CD4-positive, CD25-positive, alpha-beta regulatory T cell (primary cell): ENCODE results near the gene NEGR1. TPM values are rescaled to one million over a fixed set of nuclear protein-coding genes. Genes with fewer than 3 reads are reported as not detected.

ENCODE experiments used
- ATAC-seq, 2 donors: fragments of 150-1000 bp; cut with Tn5 transposase; one replicate each; pipeline ENCODE4 v1.10.0; 2021; ENCODE audit warnings: low read depth in 2 of 2, moderate number of reproducible peaks in 2 of 2, moderate library complexity in 1 of 2
- DNase-seq, 3 donors: peaks; one replicate each; pipeline versions ENCODE4 v3.0.0 to v3.0.0-alpha.2; 2012 to 2022; ENCODE audit warnings: mixed read lengths in 1 of 3
- H3K27ac ChIP-seq: one replicate; pipeline ENCODE4 v1.7.0; 2013; ENCODE audit warnings: mild to moderate bottlenecking, low read length; ENCODE audit not compliant: insufficient read depth, poor library complexity, severe bottlenecking
- H3K27me3 ChIP-seq: one replicate; pipeline ENCODE4 v1.7.0; 2013; ENCODE audit warnings: low read length; ENCODE audit not compliant: control insufficient read depth, insufficient read depth
- H3K36me3 ChIP-seq: one replicate; pipeline ENCODE4 v1.7.0; 2013; ENCODE audit warnings: mild to moderate bottlenecking, low read length, moderate library complexity; ENCODE audit not compliant: control insufficient read depth, insufficient read depth
- H3K4me1 ChIP-seq: 2 replicates; pipeline ENCODE4 v1.7.0; 2013; ENCODE audit warnings: mild to moderate bottlenecking, low read length; ENCODE audit not compliant: insufficient read depth, control insufficient read depth, poor library complexity, severe bottlenecking
- H3K4me3 ChIP-seq: one replicate; pipeline ENCODE4 v1.7.0; 2013; ENCODE audit warnings: low read depth, mild to moderate bottlenecking, low read length, moderate library complexity
- H3K9me3 ChIP-seq, 2 experiments: 1 replicate in 1 of 2; 2 replicates in 1 of 2; pipeline ENCODE4 v1.7.0; 2013; ENCODE audit warnings: low read length in 2 of 2, mild to moderate bottlenecking in 1 of 2, moderate library complexity in 1 of 2; ENCODE audit not compliant: control insufficient read depth in 2 of 2
- H3K27ac Mint-ChIP-seq, 3 donors: one replicate each; pipeline ENCODE4 v1.8.0; 2020 to 2022; ENCODE audit warnings: mild to moderate bottlenecking in 3 of 3, mixed read lengths in 3 of 3, moderate library complexity in 2 of 3
- H3K27me3 Mint-ChIP-seq: one replicate; pipeline ENCODE4 v1.8.0; 2022; ENCODE audit warnings: mild to moderate bottlenecking, mixed read lengths
- H3K36me3 Mint-ChIP-seq: one replicate; pipeline ENCODE4 v1.8.0; 2020; ENCODE audit warnings: mixed read lengths
- H3K4me1 Mint-ChIP-seq, 4 donors: one replicate each; pipeline ENCODE4 v1.8.0; 2020 to 2022; ENCODE audit warnings: mixed read lengths in 4 of 4, mild to moderate bottlenecking in 1 of 4
- H3K4me3 Mint-ChIP-seq, 4 donors: one replicate each; pipeline ENCODE4 v1.8.0; 2020 to 2022; ENCODE audit warnings: mild to moderate bottlenecking in 4 of 4, mixed read lengths in 4 of 4, moderate library complexity in 3 of 4
- H3K9me3 Mint-ChIP-seq, 7 donors: one replicate each; pipeline ENCODE4 v1.8.0; 2020 to 2022; ENCODE audit warnings: mixed read lengths in 7 of 7, mild to moderate bottlenecking in 3 of 7, moderate library complexity in 2 of 7
- polyA plus RNA-seq, 4 donors: library from polyadenylated mRNA; unstranded; fragments of 300-500 nt; fragmentation: Illumina TruSeq; gene quantifications; one replicate each; pipeline ENCODE4 v1.2.3, GENCODE V29; 2021
- total RNA-seq: library from RNA; stranded (reverse); gene quantifications from one replicate; pipeline ENCODE4 v1.2.3, GENCODE V29; 2022

NEGR1 gene
- total and polyA plus RNA-seq, 5 donors from 2014 or later, result not detected

DNA sequence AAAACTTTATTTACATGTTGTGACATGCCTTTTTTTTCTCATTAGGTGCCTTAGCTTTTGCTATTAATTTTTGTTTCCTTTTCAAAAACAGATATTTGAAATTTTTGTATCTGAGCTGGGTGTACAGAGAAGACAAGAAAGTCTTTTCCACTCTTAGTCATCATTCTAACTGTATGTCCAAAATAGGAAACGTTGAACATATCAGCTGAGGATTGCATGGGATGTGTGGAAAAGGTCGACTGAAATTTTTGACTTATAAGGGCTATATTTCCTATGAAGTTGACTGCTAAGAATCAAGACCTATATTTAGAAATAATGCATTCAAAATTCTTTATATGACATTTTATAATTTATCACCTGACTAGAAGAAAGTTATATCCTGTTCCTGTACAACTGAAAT, 931.5 kb downstream of the NEGR1 start:
- no peaks in the 10 kb centered on the region for H3K27me3 ChIP-seq
- no peaks in the 10 kb centered on the region for H3K36me3 ChIP-seq
- H3K27me3 Mint-ChIP-seq, result no peaks in the 10 kb centered on the region
- no peak overlapping the region for H3K4me3 Mint-ChIP-seq
- DNase-seq (no peak), ATAC-seq (no peak)
- H3K4me3 ChIP-seq, result no peak overlapping the region
- H3K9me3 Mint-ChIP-seq, result peaks cover 0 to 23% (median 7%) of the 10 kb centered on the region in 7 donors
- no peaks in the 10 kb centered on the region for H3K9me3 ChIP-seq
- no peaks in the 10 kb centered on the region for H3K4me1 Mint-ChIP-seq
- no peak overlapping the region for H3K27ac ChIP-seq
- H3K36me3 Mint-ChIP-seq, result no peaks in the 10 kb centered on the region
- H3K4me1 ChIP-seq, result no peaks in the 10 kb centered on the region
- H3K27ac Mint-ChIP-seq, result no peak overlapping the region

- Histone ChIP-seq H3K36me3 (no peaks in the 10 kb centered on the region), H3K4me1 (no peaks in the 10 kb centered on the region), H3K9me3 (no peaks in the 10 kb centered on the region), H3K4me3 (no peak overlapping the region), H3K27ac (no peak overlapping the region), H3K27me3 (no peaks in the 10 kb centered on the region)
- Mint-ChIP-seq H3K36me3 (no peaks in the 10 kb centered on the region), H3K4me3 (no peak overlapping the region), H3K4me1 (no peaks in the 10 kb centered on the region), H3K9me3 (peaks cover 0 to 23% (median 5%) of the 10 kb centered on the region in 7 donors), H3K27ac (no peak overlapping the region), H3K27me3 (no peaks in the 10 kb centered on the region)
- DNase-seq (no peak), ATAC-seq (no peak)
These were observed 932.0 kb downstream of the NEGR1 start for GRCh38 chr1:71350330-71350729.
